NCI-H526 treated with DMSO at 0.1 percent for 48 hours (cell line): Measurements from ENCODE around the gene ZNF12.

Experiments used
- DNase-seq: peaks from one replicate; lab custom pipeline; 2025; lab: John Stamatoyannopoulos, UW

The ZNF12 gene

DNA sequence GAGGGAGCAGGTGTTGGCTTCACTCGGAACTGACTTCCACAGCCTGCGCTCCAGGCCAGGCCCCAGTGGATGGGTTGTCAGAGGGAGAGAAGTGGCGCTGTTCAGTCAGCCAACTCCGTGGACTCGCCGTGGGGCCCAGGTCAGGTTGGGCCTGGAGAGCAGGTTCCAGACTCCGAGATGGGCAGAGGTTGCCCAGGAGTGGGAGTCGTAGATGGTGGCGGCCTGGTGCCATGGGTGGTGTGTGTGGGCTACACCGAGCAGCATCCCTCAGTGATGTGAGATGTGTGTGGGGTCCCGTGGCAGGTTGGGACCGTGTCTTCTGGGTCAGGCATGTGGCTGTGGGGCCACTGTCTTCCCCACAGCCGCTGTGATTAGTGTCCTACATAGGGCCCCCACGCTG, 59.2 kb downstream of the ZNF12 start:
- DNase-seq = no peak

DNA sequence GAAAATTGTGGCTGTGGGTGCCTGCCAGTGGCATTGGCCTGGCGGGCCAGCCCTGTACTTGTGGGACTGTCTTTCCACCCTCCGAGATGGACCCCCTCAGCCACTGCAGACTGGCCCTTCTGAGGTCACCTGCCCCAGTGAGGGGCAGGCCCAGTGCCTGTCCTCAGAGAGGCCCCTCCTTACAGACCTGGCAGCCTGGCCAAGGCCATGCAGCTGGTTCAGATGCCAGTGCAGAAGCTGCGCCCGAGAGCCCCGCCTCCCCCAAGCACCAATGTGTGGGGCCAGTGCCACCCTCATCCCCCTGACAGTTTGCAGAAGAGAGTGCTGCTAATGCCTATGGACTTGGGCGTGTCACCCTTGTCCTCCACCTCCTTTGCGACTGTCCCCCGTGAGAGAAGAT, 59.7 kb downstream of the ZNF12 start:
- DNase-seq = no peak

DNA sequence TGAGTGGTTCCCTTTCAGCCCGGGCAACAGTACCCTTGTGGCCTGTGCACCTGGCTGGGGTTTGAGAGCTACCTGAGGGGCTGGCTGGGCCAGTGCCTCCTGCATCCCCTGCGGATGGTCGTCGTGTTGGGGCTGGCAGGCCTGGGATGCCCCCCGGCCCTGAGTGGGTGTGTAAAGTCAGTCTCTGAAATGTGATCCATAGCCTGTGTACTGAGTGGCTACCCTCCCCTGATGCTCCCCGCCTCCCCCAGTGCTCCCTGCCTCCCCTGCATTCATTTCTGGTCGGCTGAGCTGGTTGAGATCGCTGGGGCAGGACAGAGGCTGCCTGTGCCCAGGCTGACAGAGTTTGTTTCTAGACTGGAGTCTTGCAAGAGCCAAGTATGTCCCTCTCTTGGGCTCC, 60.3 kb downstream of the ZNF12 start:
- no peak for DNase-seq

DNA sequence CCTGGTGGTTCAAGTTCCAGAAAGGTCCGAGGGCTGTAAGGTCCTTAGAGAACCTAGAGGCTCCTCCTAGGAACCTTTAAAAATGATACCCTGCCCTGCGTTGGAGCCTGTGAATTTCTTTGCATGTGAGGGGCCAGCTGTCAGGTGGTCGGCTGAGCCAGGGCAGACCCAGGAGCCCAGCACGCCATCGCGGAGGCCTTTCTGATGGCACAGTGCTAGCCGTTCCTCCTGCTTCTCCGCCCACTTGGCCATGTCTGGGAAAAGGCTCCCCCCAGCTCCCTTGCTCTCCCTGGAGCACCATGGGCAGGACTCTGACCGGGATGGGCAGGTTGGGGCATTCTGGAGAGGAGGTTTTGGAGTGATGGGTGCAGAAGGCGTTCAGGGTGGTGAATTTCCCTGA, 62.0 kb downstream of the ZNF12 start:
- no peak for DNase-seq

DNA sequence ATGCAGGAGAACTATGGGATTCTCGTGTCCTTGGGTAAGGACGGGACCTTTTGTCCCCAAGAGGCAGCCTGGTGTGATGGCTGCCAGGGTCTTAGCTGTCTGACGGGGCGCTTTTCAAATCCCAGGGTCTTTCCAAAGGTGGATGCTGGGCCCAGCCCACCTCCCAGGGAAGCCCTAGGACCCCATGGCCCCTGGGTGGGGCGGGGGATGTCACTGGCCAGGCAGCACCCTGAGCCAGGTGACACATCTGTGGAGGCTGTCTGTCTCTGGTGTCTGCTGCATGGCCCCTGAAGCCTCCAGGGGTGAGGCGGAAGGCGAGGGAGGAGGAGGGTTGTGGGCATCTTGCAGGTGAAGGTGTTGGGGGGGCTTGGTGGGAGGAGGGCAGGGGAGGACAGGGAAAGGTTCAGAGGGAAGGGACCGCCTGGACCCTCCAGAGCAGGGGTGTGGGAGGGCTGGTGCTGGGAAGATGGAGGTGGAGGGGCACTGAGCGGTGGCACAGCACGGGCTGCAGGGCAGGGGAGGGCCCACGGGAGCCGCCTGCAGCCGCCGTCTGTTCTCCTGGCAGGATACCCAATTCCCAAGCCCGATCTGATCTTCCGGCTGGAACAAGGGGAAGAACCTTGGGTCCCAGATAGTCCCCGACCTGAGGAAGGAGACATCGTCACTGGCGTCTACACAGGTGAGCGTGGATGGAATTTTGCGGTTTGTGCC, 62.7 kb downstream of the ZNF12 start:
- no peak for DNase-seq

DNA sequence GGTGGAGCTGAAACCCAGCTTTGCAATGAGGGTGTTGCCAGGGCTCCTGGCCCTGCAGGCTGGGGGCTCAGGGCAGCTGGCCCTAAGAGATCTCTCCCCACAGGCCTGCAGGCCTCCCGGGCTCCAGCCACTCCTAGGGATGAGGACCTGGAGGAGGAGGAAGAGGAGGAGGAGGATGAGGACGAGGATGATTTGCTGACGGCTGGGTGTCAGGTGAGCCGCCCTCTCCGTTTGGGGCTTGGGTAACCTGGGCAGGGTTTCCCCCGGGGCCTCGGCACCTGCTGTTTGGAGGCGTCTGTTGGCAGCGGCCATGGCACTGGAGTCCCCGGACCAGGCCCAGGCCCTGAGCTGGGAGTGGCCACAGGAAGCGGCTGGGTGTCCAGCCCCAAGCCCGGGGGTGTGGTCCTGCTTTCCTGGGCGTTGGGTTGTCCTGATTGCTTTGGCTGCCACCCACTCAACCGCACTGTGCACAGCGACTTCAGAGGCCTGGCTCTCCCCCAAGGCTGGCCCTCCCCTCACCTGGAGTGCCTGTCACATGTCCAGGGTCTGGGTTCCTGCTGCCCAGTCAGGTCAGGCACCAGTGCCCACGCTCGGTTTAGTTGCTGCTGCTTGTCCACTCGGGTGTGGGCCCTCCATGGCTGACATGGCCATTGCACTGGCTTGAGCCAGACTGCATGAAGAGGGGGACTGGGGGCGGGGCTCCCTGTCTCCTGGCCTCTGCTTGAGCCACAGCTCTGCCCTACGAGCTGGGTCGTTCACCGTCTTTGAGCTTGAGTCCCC, 63.7 kb downstream of the ZNF12 start:
- no peak for DNase-seq

DNA sequence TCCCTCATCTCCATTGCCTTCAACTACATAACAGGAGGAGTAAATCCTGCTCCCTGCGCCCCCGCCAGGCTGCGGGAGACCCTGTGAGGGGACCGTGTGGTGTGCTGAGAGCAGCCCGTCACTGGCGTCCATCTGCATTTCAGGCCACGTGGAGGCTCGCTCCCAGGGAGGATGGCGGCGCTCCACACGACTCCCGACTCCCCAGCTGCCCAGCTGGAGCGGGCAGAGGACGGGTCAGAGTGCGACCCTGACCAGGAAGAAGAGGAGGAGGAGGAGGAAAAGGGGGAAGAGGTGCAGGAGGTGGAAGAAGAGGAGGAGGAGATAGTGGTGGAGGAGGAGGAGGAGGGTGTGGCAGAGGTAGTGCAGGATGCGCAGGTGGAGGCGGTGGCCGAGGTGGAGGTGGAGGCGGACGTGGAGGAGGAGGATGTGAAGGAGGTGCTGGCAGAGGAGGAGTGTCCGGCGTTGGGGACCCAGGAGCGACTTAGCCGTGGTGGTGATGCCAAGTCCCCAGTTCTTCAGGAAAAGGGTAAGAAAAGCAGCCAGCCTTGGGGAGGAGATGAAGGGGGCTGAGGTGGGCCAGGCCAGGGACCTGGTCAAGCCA, 64.4 kb downstream of the ZNF12 start:
- no peak for DNase-seq

DNA sequence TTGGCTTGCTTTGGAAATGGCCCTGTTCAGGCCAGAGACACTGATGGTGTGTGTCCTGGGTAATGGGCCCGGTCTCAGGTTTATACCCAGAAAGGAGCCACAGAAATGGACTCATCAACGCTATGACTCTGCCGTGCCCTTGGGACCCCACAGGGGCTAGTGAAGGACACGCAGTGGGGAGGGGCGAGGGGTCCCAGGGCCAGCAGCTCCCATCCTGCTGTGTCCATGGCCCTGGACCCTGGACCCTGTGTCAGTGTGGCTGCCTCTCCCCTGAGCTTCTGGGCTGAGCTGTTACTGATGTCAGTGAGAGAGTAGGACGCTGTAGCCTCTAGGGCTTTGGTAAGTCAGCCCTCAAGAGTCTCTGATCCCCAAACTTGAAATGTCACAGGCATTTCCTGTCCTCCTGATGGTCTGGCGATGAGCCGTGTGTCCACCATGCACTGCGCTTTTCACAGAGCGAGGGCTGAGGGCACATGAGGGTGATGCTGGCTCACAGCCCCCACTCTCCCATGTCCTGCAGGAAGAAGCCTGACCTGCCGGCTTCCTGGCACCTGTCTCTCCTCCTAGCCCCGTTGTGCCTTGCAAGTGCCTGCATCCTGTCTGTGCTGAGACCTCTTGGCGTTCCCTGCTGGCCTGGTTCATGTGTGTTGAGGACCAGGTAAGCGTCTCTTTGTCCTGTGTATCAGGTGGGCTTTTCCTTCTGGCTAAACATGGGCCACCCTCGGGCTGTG, 65.3 kb downstream of the ZNF12 start:
- no peak for DNase-seq

DNA sequence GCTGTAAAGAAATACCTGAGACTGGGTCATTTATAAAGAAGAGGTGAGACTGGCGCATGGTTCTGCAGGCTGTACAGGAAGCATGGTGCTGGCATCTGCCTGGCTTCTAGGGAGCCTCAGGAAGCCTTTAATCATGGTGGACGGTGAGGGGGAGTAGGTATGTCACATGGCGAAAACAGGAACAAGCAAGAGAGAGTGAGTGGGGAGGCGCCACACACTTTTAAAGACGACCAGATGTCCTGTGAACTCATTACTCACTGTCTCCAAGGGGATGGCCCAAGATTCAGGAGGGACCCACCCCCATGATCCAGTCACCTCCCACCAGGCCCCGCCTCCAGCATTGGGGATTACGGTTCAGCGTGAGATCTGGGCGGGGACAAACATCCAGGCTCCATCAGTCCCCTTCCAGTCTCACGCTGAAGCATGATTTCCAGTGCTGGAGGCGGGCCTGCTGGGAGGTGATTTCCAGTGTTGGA, 66.5 kb downstream of the ZNF12 start:
- no peak for DNase-seq

DNA sequence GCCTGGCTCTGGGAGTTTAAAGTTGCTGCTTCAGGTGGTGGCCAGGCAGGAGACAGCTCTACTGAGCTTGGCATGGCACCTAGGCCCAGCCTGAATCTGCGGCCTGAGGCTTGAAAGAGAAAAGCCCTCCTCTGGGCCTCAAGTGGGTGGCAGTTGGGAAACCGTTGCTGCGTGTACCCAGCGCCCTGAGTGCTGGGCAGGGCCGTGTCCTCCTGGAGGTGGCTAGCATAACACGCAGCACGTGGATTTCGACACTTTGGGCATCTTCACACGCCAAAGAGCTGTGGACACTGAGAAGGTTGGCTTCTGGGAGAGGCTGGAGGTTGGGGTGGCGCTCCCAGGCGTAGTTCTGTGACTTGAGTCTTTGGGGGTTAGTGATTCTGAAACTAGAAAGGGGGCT, 67.1 kb downstream of the ZNF12 start:
- DNase-seq = no peak

DNA sequence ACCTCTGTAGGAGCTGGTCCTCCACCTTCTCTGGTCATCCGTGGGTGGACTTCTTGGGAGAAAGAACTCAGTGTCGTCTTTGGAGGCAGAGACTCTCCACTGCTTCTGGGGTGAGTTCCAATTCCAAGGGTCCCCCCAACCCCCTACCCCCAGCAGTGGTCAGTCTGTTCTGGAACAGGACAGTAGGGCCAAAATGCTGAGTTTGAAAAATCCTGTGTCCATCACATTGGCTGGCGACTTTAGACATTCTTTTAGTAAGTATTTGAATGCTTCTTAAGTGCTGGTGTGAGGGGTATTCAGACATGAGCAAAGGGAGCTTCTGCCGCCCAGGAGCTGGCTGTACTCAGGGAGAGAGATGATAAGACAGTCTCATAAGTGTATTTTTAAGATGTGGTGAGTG, 67.7 kb downstream of the ZNF12 start:
- DNase-seq = no peak
